GM23338 (cell line): ENCODE results near the gene LTBP3. TPM values are rescaled to one million over a fixed set of nuclear protein-coding genes. Genes with fewer than 3 reads are reported as not detected.

Experiments
- ATAC-seq: fragments of 200-7000 bp; cut with Tn5 transposase; 3 replicates; pipeline ENCODE4 v1.9.1; 2020
- DNase-seq: peaks from one replicate; pipeline ENCODE4 v3.0.0-alpha.2; 2015; ENCODE audit warnings: low spot score
- H2AFZ ChIP-seq: fragments of 200-600 bp; sonication (generic); 2 replicates; pipeline ENCODE4 v1.8.0; 2016; ENCODE audit warnings: antibody characterized with exemption, mild to moderate bottlenecking, moderate library complexity
- H3F3A ChIP-seq: fragments of 200-600 bp; sonication (generic); replicated peaks from 2 replicates; pipeline ENCODE4 v1.8.0; 2017; ENCODE audit warnings: antibody characterized with exemption, mixed run types, low read depth
- H3K27ac ChIP-seq: fragments of 200-600 bp; sonication (generic); 2 replicates; pipeline ENCODE4 v1.6.1; 2016; ENCODE audit warnings: low read depth
- H3K27me3 ChIP-seq: fragments of 200-600 bp; sonication (generic); 2 replicates; pipeline ENCODE4 v1.8.0; 2016; ENCODE audit warnings: mild to moderate bottlenecking, mixed run types, moderate library complexity; ENCODE audit not compliant: insufficient read depth
- H3K36me3 ChIP-seq: fragments of 200-600 bp; sonication (generic); 2 replicates; pipeline ENCODE4 v1.8.0; 2016; ENCODE audit warnings: mild to moderate bottlenecking; ENCODE audit not compliant: insufficient read depth
- H3K4me1 ChIP-seq: fragments of 200-600 bp; sonication (generic); 2 replicates; pipeline ENCODE4 v1.8.0; 2016; ENCODE audit warnings: mild to moderate bottlenecking, moderate library complexity; ENCODE audit not compliant: insufficient read depth
- H3K4me2 ChIP-seq: fragments of 200-600 bp; sonication (generic); 2 replicates; pipeline ENCODE4 v1.7.1; 2017; ENCODE audit warnings: mixed run types
- H3K4me3 ChIP-seq: fragments of 200-600 bp; sonication (generic); 2 replicates; pipeline ENCODE4 v1.6.1; 2016; ENCODE audit warnings: mixed run types
- H3K79me2 ChIP-seq: fragments of 200-600 bp; sonication (generic); replicated peaks from 2 replicates; pipeline ENCODE4 v1.8.0; 2017; ENCODE audit warnings: mild to moderate bottlenecking; ENCODE audit not compliant: insufficient read depth
- H3K9me2 ChIP-seq: fragments of 200-600 bp; sonication (generic); 2 replicates; pipeline ENCODE4 v1.8.0; 2017; ENCODE audit not compliant: insufficient read depth
- H4K20me1 ChIP-seq: fragments of 200-600 bp; sonication (generic); replicated peaks from 2 replicates; pipeline ENCODE4 v1.8.0; 2017; ENCODE audit warnings: mild to moderate bottlenecking; ENCODE audit not compliant: insufficient read depth
- H3K27ac Mint-ChIP-seq: 2 replicates; pipeline ENCODE4 v1.8.0; 2020; ENCODE audit warnings: inconsistent platforms, mild to moderate bottlenecking, moderate library complexity, mixed read lengths
- H3K27me3 Mint-ChIP-seq: 3 replicates; pipeline ENCODE4 v1.8.0; 2022; ENCODE audit warnings: low read depth, mild to moderate bottlenecking, moderate library complexity, mixed read lengths, inconsistent platforms; ENCODE audit not compliant: insufficient read depth, poor library complexity
- H3K36me3 Mint-ChIP-seq: 3 replicates; pipeline ENCODE4 v1.8.0; 2021; ENCODE audit warnings: low read depth, mild to moderate bottlenecking, inconsistent platforms, moderate library complexity, mixed read lengths
- H3K4me1 Mint-ChIP-seq: 3 replicates; pipeline ENCODE4 v1.8.0; 2020; ENCODE audit warnings: mild to moderate bottlenecking, inconsistent platforms, mixed read lengths
- H3K4me3 Mint-ChIP-seq: 3 replicates; pipeline ENCODE4 v1.8.0; 2021; ENCODE audit warnings: moderate library complexity, mild to moderate bottlenecking, inconsistent platforms, mixed read lengths
- H3K9me3 Mint-ChIP-seq: 3 replicates; pipeline ENCODE4 v1.8.0; 2020; ENCODE audit warnings: moderate library complexity, mild to moderate bottlenecking, inconsistent platforms, mixed read lengths
- CREB1 ChIP-seq: fragments of 250-450 bp; sonication (Bioruptor Pico); IDR thresholded peaks from 2 replicates; pipeline ENCODE4 v1.5.0; 2020; ENCODE audit warnings: low read depth, mild to moderate bottlenecking, moderate library complexity
- EZH2 ChIP-seq: fragments of 200-600 bp; sonication (generic); IDR thresholded peaks from one replicate; pipeline ENCODE4 v1.8.0; 2017; ENCODE audit warnings: antibody characterized with exemption, mild to moderate bottlenecking, low read depth; ENCODE audit not compliant: unreplicated experiment
- EZH2phosphoT487 ChIP-seq: fragments of 200-600 bp; sonication (generic); IDR thresholded peaks from one replicate; pipeline ENCODE4 v1.8.1; 2018; ENCODE audit warnings: antibody characterized with exemption; ENCODE audit not compliant: unreplicated experiment
- JUNB ChIP-seq: IDR thresholded peaks from one replicate; pipeline ENCODE4 v1.6.1; 2016; ENCODE audit warnings: antibody characterized with exemption; ENCODE audit not compliant: unreplicated experiment
- NANOG ChIP-seq: IDR thresholded peaks from 2 replicates; pipeline ENCODE4 v1.6.1; 2016; ENCODE audit warnings: antibody characterized with exemption, borderline replicate concordance
- POLR2AphosphoS5 ChIP-seq: IDR thresholded peaks from 2 replicates; pipeline ENCODE4 v1.6.1; 2016; ENCODE audit warnings: antibody characterized with exemption, low read depth
- STAT1 ChIP-seq: IDR thresholded peaks from one replicate; pipeline ENCODE4 v1.6.1; 2016; ENCODE audit warnings: antibody characterized with exemption; ENCODE audit not compliant: unreplicated experiment
- ZNF114 ChIP-seq: fragments of 250-450 bp; sonication (Bioruptor Pico); IDR thresholded peaks from 2 replicates; pipeline ENCODE4 v1.5.0; 2020; ENCODE audit warnings: mild to moderate bottlenecking, moderate library complexity
- ZNF331 ChIP-seq: fragments of 250-450 bp; sonication (Bioruptor Pico); IDR thresholded peaks from 2 replicates; pipeline ENCODE4 v1.5.0; 2020; ENCODE audit warnings: low read depth, mild to moderate bottlenecking, moderate library complexity
- polyA plus RNA-seq: library from polyadenylated mRNA; unstranded; fragments of >200 nt; fragmentation: Nextera tagmentation; extraction: Ambion mirVana; gene quantifications from 2 replicates; pipeline ENCODE4 v1.2.1, GENCODE V29; 2016
- total RNA-seq: library from RNA; depleted of rRNA; stranded (reverse); fragments of >200 nt; shearing (Covaris generic); gene quantifications from 2 replicates; pipeline ENCODE4 v1.2.3, GENCODE V29; 2014
- TF ChIP-seq, protein P1 (sequence below): IDR thresholded peaks from 2 replicates; pipeline ENCODE4 v1.6.1; 2016; ENCODE audit warnings: antibody characterized with exemption
- TF ChIP-seq, protein P2 (sequence below), 2 experiments: fragments of 200-600 bp in 1 of 2; sonication (generic) in 1 of 2; conservative IDR thresholded peaks; 2 replicates each; pipeline versions ENCODE4 v1.5.1 to v1.6.1; 2016 to 2017; ENCODE audit warnings: antibody characterized with exemption in 2 of 2, low read depth in 2 of 2, mild to moderate bottlenecking in 2 of 2, moderate library complexity in 1 of 2
- TF ChIP-seq, protein P3 (sequence below): IDR thresholded peaks from one replicate; pipeline ENCODE4 v1.6.1; 2018; ENCODE audit warnings: antibody characterized with exemption; ENCODE audit not compliant: unreplicated experiment
- TF ChIP-seq, protein P4 (sequence below): fragments of 250-450 bp; sonication (Bioruptor Pico); IDR thresholded peaks from 2 replicates; pipeline ENCODE4 v1.5.0; 2020; ENCODE audit warnings: mild to moderate bottlenecking, moderate library complexity

LTBP3 gene
- total and polyA plus RNA-seq, 2 experiments from 2014 or later, result 9.5 to 29.2 TPM

DNA sequence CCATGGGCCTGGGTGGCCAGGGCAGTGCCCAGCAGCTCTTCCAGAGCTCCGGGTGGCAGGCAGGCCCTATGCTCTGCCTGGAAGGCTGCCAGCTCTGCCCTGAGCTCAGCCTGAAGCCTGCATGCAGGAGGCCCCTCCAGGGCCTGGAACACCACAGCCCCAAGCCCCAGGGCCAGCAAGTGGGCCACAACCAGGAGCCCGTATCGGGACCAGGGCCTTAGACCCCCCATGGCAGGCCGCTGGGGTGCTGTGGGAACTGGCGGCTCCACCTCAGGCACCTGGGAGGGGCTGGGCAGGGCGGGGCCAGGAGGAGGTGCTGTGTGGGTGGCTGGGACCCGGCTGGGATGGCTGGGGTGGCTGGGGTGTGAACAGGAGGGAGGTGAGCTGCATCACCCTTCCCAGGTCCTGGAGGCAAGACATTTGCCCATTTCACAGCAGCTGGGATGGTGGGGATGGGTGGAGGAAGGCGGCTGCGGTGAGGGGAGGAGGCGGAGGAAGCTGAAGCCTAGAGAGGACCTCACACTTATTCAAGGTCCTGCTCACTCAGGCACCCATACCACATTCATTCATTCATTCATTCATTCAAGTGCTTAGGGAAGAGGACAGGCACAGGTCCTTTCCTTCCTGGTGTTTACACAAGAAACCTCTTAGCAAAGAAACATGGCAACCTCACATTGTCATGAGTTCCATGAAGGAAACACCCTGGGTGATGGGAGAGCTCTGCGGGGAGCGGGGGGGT lies 37.6 kb upstream of the LTBP3 start, which contains the start of gene KCNK7:
TSS of gene KCNK7 (minus strand) at position 258 of the 739 bp plus-strand sequence. CDS start at position 230, 28 bp downstream.
- H3K4me3 ChIP-seq, result no peak within 1 kb of the TSS
- no peaks in the 10 kb centered on the region; the same call in 1 of the 2 replicates for H3K36me3 ChIP-seq
- Mint-ChIP-seq H3K4me3 (no peak within 1 kb of the TSS), H3K36me3 (peaks cover 7% of the 10 kb centered on the region; the same call in 2 of the 3 replicates), H3K4me1 (peaks cover 10% of the 10 kb centered on the region), H3K9me3 (no peaks in the 10 kb centered on the region; the same call in 2 of the 3 replicates), H3K27ac (no peak within 1 kb of the TSS), H3K27me3 (peaks cover 32% of the 10 kb centered on the region)
- TF ChIP-seq POLR2AphosphoS5 (no peak), ZNF114 (CRISPR knock-in tag) (no peak), JUNB (no peak), CREB1 (CRISPR knock-in tag) (no peak), ZNF331 (CRISPR knock-in tag) (no peak), EZH2phosphoT487 (no peak), NANOG (no peak), STAT1 (no peak), EZH2 (no peak)
- TF ChIP-seq, protein P1, sequence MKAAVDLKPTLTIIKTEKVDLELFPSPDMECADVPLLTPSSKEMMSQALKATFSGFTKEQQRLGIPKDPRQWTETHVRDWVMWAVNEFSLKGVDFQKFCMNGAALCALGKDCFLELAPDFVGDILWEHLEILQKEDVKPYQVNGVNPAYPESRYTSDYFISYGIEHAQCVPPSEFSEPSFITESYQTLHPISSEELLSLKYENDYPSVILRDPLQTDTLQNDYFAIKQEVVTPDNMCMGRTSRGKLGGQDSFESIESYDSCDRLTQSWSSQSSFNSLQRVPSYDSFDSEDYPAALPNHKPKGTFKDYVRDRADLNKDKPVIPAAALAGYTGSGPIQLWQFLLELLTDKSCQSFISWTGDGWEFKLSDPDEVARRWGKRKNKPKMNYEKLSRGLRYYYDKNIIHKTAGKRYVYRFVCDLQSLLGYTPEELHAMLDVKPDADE, result no peak
- TF ChIP-seq, protein P2, sequence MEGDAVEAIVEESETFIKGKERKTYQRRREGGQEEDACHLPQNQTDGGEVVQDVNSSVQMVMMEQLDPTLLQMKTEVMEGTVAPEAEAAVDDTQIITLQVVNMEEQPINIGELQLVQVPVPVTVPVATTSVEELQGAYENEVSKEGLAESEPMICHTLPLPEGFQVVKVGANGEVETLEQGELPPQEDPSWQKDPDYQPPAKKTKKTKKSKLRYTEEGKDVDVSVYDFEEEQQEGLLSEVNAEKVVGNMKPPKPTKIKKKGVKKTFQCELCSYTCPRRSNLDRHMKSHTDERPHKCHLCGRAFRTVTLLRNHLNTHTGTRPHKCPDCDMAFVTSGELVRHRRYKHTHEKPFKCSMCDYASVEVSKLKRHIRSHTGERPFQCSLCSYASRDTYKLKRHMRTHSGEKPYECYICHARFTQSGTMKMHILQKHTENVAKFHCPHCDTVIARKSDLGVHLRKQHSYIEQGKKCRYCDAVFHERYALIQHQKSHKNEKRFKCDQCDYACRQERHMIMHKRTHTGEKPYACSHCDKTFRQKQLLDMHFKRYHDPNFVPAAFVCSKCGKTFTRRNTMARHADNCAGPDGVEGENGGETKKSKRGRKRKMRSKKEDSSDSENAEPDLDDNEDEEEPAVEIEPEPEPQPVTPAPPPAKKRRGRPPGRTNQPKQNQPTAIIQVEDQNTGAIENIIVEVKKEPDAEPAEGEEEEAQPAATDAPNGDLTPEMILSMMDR (conservative IDR thresholded peaks at IDR 0.05; ENCODE audit: low read depth in 2 of 2), result no peak
- TF ChIP-seq, protein P3, sequence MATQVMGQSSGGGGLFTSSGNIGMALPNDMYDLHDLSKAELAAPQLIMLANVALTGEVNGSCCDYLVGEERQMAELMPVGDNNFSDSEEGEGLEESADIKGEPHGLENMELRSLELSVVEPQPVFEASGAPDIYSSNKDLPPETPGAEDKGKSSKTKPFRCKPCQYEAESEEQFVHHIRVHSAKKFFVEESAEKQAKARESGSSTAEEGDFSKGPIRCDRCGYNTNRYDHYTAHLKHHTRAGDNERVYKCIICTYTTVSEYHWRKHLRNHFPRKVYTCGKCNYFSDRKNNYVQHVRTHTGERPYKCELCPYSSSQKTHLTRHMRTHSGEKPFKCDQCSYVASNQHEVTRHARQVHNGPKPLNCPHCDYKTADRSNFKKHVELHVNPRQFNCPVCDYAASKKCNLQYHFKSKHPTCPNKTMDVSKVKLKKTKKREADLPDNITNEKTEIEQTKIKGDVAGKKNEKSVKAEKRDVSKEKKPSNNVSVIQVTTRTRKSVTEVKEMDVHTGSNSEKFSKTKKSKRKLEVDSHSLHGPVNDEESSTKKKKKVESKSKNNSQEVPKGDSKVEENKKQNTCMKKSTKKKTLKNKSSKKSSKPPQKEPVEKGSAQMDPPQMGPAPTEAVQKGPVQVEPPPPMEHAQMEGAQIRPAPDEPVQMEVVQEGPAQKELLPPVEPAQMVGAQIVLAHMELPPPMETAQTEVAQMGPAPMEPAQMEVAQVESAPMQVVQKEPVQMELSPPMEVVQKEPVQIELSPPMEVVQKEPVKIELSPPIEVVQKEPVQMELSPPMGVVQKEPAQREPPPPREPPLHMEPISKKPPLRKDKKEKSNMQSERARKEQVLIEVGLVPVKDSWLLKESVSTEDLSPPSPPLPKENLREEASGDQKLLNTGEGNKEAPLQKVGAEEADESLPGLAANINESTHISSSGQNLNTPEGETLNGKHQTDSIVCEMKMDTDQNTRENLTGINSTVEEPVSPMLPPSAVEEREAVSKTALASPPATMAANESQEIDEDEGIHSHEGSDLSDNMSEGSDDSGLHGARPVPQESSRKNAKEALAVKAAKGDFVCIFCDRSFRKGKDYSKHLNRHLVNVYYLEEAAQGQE, result no peak
- TF ChIP-seq, protein P4, sequence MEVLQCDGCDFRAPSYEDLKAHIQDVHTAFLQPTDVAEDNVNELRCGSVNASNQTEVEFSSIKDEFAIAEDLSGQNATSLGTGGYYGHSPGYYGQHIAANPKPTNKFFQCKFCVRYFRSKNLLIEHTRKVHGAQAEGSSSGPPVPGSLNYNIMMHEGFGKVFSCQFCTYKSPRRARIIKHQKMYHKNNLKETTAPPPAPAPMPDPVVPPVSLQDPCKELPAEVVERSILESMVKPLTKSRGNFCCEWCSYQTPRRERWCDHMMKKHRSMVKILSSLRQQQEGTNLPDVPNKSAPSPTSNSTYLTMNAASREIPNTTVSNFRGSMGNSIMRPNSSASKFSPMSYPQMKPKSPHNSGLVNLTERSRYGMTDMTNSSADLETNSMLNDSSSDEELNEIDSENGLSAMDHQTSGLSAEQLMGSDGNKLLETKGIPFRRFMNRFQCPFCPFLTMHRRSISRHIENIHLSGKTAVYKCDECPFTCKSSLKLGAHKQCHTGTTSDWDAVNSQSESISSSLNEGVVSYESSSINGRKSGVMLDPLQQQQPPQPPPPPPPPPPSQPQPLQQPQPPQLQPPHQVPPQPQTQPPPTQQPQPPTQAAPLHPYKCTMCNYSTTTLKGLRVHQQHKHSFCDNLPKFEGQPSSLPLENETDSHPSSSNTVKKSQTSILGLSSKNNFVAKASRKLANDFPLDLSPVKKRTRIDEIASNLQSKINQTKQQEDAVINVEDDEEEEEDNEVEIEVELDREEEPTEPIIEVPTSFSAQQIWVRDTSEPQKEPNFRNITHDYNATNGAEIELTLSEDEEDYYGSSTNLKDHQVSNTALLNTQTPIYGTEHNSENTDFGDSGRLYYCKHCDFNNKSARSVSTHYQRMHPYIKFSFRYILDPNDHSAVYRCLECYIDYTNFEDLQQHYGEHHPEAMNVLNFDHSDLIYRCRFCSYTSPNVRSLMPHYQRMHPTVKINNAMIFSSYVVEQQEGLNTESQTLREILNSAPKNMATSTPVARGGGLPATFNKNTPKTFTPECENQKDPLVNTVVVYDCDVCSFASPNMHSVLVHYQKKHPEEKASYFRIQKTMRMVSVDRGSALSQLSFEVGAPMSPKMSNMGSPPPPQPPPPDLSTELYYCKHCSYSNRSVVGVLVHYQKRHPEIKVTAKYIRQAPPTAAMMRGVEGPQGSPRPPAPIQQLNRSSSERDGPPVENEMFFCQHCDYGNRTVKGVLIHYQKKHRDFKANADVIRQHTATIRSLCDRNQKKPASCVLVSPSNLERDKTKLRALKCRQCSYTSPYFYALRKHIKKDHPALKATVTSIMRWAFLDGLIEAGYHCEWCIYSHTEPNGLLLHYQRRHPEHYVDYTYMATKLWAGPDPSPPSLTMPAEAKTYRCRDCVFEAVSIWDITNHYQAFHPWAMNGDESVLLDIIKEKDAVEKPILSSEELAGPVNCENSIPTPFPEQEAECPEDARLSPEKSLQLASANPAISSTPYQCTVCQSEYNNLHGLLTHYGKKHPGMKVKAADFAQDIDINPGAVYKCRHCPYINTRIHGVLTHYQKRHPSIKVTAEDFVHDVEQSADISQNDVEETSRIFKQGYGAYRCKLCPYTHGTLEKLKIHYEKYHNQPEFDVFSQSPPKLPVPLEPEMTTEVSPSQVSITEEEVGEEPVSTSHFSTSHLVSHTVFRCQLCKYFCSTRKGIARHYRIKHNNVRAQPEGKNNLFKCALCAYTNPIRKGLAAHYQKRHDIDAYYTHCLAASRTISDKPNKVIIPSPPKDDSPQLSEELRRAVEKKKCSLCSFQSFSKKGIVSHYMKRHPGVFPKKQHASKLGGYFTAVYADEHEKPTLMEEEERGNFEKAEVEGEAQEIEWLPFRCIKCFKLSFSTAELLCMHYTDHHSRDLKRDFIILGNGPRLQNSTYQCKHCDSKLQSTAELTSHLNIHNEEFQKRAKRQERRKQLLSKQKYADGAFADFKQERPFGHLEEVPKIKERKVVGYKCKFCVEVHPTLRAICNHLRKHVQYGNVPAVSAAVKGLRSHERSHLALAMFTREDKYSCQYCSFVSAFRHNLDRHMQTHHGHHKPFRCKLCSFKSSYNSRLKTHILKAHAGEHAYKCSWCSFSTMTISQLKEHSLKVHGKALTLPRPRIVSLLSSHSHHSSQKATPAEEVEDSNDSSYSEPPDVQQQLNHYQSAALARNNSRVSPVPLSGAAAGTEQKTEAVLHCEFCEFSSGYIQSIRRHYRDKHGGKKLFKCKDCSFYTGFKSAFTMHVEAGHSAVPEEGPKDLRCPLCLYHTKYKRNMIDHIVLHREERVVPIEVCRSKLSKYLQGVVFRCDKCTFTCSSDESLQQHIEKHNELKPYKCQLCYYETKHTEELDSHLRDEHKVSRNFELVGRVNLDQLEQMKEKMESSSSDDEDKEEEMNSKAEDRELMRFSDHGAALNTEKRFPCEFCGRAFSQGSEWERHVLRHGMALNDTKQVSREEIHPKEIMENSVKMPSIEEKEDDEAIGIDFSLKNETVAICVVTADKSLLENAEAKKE, result no peak
- no peaks in the 10 kb centered on the region; the same call in 1 of the 2 replicates for H4K20me1 ChIP-seq
- peaks cover 36% of the 10 kb centered on the region for H3K27me3 ChIP-seq
- H3K4me2 ChIP-seq, result no peak within 1 kb of the TSS
- no peak for DNase-seq
- peaks cover 22% of the 10 kb centered on the region; the same call in 1 of the 2 replicates for H3F3A ChIP-seq
- no peaks in the 10 kb centered on the region for H3K9me2 ChIP-seq
- no peak within 1 kb of the TSS for H2AFZ ChIP-seq
- no peak within 1 kb of the TSS for H3K27ac ChIP-seq
- no peaks in the 10 kb centered on the region for H3K79me2 ChIP-seq
- ATAC-seq, result no peak
- H3K4me1 ChIP-seq, result peaks cover 13% of the 10 kb centered on the region; the same call in 1 of the 2 replicates
